ENCODE data around the gene WSB2. TPM values are rescaled to one million over a fixed set of nuclear protein-coding genes. Genes with fewer than 3 reads are reported as not detected.

The WSB2 gene
- total RNA-seq, 4 donors from 2014 or later, result 22.4 to 59.2 (median 45.0) TPM

DNA sequence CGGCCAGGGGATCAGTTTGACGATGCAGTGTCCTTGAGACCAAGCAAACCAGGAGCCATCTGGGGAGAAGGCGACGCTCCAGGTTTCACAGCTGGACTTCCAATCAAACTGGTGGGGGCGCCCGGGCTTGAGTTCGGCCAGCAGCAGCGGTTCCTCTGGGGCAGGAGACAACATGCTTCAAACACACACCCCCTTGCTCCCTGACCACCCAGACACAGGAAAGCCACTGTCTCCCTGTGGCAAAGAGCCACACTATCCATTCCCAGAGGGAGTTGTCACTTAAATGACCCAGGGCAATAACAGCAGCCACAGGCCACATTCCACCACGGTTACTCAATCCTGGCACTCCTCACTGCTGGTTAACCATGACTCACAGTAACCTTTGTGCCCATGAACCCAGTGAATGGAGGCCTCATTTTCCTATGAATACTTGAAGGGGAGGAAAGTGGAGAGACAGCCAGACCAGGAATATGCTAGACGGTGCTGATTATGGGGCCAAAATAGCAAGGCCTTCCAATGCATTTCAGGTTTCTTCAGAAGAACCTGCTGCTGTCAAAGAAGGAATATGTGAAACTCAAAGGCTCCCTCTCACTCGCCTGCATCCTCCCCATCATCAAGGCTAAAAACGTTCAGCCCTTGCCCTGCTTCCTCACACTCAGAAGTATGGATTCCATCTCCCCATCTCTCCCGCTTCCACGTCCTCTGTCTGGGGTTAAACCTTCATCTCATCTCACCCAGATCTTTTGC lies 8.5 kb downstream of the WSB2 start:
- H3K27ac ChIP-seq, result peak overlapping the region; percentile 28 to 48
- H3K4me1 ChIP-seq, result peaks cover 0 to 7% of the 10 kb centered on the region in 2 donors
- no peaks in the 10 kb centered on the region for H3K9me3 ChIP-seq
- no peak overlapping the region for H3K4me3 ChIP-seq
- H3K27me3 ChIP-seq, result no peaks in the 10 kb centered on the region
- peak; percentile 45 to 60 for DNase-seq
- H3K36me3 ChIP-seq, result no peaks in the 10 kb centered on the region
- no peak for TF ChIP-seq POLR2A (IDR thresholded peaks at IDR 0.05)
- TF ChIP-seq, protein P1, sequence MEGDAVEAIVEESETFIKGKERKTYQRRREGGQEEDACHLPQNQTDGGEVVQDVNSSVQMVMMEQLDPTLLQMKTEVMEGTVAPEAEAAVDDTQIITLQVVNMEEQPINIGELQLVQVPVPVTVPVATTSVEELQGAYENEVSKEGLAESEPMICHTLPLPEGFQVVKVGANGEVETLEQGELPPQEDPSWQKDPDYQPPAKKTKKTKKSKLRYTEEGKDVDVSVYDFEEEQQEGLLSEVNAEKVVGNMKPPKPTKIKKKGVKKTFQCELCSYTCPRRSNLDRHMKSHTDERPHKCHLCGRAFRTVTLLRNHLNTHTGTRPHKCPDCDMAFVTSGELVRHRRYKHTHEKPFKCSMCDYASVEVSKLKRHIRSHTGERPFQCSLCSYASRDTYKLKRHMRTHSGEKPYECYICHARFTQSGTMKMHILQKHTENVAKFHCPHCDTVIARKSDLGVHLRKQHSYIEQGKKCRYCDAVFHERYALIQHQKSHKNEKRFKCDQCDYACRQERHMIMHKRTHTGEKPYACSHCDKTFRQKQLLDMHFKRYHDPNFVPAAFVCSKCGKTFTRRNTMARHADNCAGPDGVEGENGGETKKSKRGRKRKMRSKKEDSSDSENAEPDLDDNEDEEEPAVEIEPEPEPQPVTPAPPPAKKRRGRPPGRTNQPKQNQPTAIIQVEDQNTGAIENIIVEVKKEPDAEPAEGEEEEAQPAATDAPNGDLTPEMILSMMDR (IDR thresholded peaks at IDR 0.05), result no peak
- intact Hi-C loops (cut with DNase I; ENCODE audit: low total_unique reads), result no loop called here

DNA sequence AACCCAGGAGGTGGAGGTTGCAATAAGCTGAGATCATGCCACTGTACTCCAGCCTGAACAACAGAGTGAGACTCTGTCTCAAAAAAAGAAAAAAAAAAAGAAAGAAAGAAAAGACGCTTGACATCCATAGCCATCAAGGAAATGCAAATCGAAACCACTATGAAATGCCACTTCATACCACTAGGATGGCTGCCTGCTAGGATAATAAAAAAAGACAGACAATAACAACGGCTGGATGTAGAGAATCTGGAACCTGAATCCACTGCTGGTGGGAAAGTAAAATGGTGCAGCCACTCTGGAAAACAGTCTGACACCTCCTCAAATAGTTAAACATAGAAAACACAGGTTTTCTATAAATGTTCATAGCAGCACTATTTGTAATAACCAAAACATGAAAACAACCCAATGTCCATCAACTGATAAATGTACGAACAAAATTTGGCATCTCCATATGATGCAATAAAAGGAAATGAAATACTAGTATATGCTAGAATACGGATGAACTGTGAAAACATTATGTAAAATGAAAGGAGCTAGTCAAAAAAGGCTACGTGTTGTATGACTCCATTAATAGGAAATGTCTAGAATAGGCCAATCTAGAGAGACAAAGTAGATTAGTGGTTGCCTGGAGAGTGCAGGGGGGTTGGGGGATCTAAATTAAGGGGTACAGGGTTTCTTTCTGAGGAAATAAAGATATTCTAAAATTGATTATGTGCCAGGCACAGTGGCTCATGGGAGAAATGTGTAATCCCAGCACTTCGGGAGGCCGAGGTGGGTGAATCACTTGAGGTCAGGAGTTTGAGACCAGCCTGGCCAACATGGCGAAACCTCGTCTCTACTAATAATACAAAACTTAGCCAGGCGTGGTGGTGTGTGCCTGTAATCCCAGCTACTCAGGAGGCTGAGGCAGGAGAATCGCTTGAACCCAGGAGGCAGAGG lies 9.7 kb downstream of the WSB2 start:
- H3K4me1 ChIP-seq, result peaks cover 0 to 7% of the 10 kb centered on the region in 2 donors
- DNase-seq, result no peak
- H3K27me3 ChIP-seq, result no peaks in the 10 kb centered on the region
- TF ChIP-seq, protein P1 (IDR thresholded peaks at IDR 0.05), result no peak
- TF ChIP-seq POLR2A (IDR thresholded peaks at IDR 0.05), result no peak
- intact Hi-C loops (cut with DNase I; ENCODE audit: low total_unique reads), result no loop called here
- H3K27ac ChIP-seq, result no peak overlapping the region
- H3K9me3 ChIP-seq, result no peaks in the 10 kb centered on the region
- no peak overlapping the region for H3K4me3 ChIP-seq
- H3K36me3 ChIP-seq, result no peaks in the 10 kb centered on the region

DNA sequence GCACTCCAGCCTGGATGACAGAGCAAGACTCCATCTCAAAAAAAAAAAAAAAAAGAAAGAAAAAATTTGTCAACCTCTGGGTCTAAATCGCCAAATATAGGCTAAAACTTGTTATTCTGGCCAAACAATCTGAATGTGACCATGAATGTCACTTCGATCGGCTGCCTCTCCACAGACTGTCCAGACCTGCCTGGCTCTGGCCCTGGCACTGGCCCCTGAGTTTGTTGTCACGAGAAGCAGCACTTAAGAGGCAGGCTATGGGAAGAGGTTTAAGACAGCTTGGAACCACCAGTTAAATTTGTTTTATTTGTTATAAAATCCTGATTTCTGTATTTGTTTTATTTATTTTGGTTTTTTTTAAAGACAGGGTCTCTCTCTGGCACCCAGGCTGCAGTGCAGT lies 14.5 kb downstream of the WSB2 start:
- Histone ChIP-seq H3K36me3 (no peaks in the 10 kb centered on the region), H3K4me3 (no peak overlapping the region), H3K9me3 (no peaks in the 10 kb centered on the region), H3K27me3 (no peaks in the 10 kb centered on the region), H3K27ac (no peak overlapping the region), H3K4me1 (no peaks in the 10 kb centered on the region)
- intact Hi-C loops (cut with DNase I; ENCODE audit: low total_unique reads), result no loop called here
- DNase-seq, result no peak
- TF ChIP-seq, protein P1 (IDR thresholded peaks at IDR 0.05), result no peak
- TF ChIP-seq POLR2A (IDR thresholded peaks at IDR 0.05), result no peak

DNA sequence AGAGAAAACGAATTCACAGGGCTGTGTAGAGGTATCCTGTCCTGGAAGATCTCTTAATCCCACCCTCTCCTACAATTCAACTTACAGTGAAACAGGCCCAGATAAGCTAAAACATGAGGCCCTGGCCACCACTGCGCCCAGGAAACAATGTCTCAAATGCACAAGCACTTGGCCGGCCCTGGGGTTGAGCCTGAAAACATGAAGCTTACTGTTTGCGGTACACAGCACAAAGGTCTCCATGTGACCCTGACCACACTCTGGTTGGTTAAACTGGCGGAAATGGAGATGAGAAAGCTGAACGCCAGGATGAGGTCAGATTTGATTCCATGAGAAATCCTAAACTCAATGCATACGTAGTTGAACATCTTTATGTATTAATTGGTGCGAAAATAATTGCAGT lies 16.4 kb downstream of the WSB2 start:
- Histone ChIP-seq H3K27ac (no peak overlapping the region), H3K36me3 (no peaks in the 10 kb centered on the region), H3K4me1 (no peaks in the 10 kb centered on the region), H3K4me3 (no peak overlapping the region), H3K9me3 (no peaks in the 10 kb centered on the region), H3K27me3 (no peaks in the 10 kb centered on the region)
- DNase-seq, result no peak
- intact Hi-C loops (cut with DNase I; ENCODE audit: low total_unique reads), result no loop called here
- TF ChIP-seq POLR2A (IDR thresholded peaks at IDR 0.05), result no peak
- TF ChIP-seq, protein P1 (IDR thresholded peaks at IDR 0.05), result no peak

DNA sequence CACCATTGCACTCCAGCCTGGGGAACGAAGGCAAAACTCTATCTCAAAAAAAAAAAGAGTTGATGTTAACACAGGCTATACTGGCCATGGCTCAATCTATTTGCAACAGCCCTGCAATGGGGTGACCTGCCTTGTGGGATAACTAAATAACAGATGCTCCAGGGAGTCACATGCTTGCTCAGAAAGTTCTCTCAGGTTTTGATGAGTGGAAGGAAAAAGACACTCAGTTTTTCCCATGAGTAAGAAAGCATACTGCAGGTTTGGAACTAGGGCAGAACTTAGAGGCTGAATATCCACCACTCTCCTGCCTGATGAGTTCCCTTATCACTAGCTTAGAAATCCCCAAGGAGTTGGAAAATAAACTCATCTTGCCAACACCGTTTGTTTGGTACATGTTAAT lies 16.9 kb downstream of the WSB2 start:
- H3K9me3 ChIP-seq, result no peaks in the 10 kb centered on the region
- no peaks in the 10 kb centered on the region for H3K27me3 ChIP-seq
- H3K27ac ChIP-seq, result no peak overlapping the region
- no peaks in the 10 kb centered on the region for H3K36me3 ChIP-seq
- intact Hi-C loops (cut with DNase I; ENCODE audit: low total_unique reads), result no loop called here
- H3K4me1 ChIP-seq, result no peaks in the 10 kb centered on the region
- TF ChIP-seq, protein P1 (IDR thresholded peaks at IDR 0.05), result no peak
- no peak for TF ChIP-seq POLR2A (IDR thresholded peaks at IDR 0.05)
- no peak for DNase-seq
- H3K4me3 ChIP-seq, result no peak overlapping the region

Data from uterus (tissue), 4 donors.